Body of pancreas (tissue), 4 donors: ENCODE measurements around the gene LSAMP.

Source experiments
- CTCF ChIP-seq, 7 experiments: fragments of 450-650 bp in 4 of 7; fragments of 200-600 bp in 3 of 7; sonication (generic) in 3 of 7; IDR thresholded peaks; one replicate each; pipeline ENCODE4 v1.5.1; 2016 to 2019; ENCODE audit warnings: antibody characterized with exemption in 7 of 7
- POLR2A ChIP-seq, 3 donors: fragments of 450-650 bp; IDR thresholded peaks; one replicate each; pipeline ENCODE4 v1.6.1; 2016; ENCODE audit warnings: antibody characterized with exemption in 3 of 3, mild to moderate bottlenecking in 2 of 3

- TF ChIP-seq CTCF (IDR thresholded peaks at IDR 0.05) = no peak
- no peak for TF ChIP-seq POLR2A (IDR thresholded peaks at IDR 0.05)
Measured at GRCh38 chr3:116254541-116254940, 190.7 kb downstream of the LSAMP start.
